GM10248 (cell line): Measurements from ENCODE around the gene ASL.
"Not testable (repeated sequence)": the region's sequence is repeated elsewhere in the genome, so short reads cannot be mapped to it uniquely, and the experiment has no call there.

Experiments used
- CTCF ChIA-PET: fragments of 300-600 bp; sonication (Branson Sonifier 250); formaldehyde crosslinking; extraction: SDS; loops from one replicate; lab custom pipeline; 2021; ENCODE audit warnings: antibody characterized with exemption; lab: Yijun Ruan, JAX
- POLR2A ChIA-PET: fragments of 350-650 bp; sonication (Branson Sonifier 250); formaldehyde crosslinking; extraction: SDS; loops from one replicate; lab custom pipeline; 2020; ENCODE audit warnings: antibody characterized with exemption; lab: Yijun Ruan, JAX
- DNase-seq: peaks from one replicate; pipeline ENCODE4 v3.0.0; 2012; ENCODE audit errors: extremely low spot score
- TF ChIP-seq, protein P1 (sequence below): IDR thresholded peaks from 2 replicates; pipeline ENCODE4 v1.5.1; 2012; ENCODE audit warnings: mild to moderate bottlenecking, low read depth; ENCODE audit errors: extremely low read depth, missing control alignments, control extremely low read depth

ASL gene

GRCh38 chr7:66075590-66076461 is at the start of gene ASL:
ASL (plus strand) TSS chr7:66075819; CDS start chr7:66076082, 263 bp downstream.
- TF ChIP-seq, protein P1, sequence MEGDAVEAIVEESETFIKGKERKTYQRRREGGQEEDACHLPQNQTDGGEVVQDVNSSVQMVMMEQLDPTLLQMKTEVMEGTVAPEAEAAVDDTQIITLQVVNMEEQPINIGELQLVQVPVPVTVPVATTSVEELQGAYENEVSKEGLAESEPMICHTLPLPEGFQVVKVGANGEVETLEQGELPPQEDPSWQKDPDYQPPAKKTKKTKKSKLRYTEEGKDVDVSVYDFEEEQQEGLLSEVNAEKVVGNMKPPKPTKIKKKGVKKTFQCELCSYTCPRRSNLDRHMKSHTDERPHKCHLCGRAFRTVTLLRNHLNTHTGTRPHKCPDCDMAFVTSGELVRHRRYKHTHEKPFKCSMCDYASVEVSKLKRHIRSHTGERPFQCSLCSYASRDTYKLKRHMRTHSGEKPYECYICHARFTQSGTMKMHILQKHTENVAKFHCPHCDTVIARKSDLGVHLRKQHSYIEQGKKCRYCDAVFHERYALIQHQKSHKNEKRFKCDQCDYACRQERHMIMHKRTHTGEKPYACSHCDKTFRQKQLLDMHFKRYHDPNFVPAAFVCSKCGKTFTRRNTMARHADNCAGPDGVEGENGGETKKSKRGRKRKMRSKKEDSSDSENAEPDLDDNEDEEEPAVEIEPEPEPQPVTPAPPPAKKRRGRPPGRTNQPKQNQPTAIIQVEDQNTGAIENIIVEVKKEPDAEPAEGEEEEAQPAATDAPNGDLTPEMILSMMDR: no peak
- ChIA-PET CTCF (interaction anchor here (0.6 to 1.8 kb wide), 5 partner anchors 8 to 829 kb away, joined by 3 to 5 read pairs (median 3); partner anchors contain the start of gene TPST1), POLR2A (interaction anchor here (0.6 to 1.0 kb wide), 6 partner anchors 12 to 499 kb away, joined by 3 to 5 read pairs (median 4); no protein-coding TSS in a partner anchor)
- peak; percentile 100 for DNase-seq

DNA sequence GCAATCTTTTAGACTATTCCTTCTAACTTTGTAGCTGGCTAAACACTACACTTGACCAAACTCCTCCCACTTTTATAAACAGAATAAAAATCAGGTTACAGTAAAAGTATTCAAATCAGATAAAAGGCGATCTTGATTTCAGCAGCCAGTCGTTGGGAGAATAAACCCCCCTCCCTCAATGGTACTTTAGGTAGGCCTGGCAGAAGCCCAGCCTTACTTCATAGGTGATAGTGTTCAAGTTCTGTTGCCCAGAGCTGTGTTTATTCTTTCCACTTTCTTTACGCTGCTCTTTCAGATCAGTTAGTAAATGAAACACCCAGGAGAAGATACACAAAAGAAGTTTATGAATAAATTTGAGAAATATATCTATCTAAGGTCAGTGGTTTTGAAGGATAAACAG is 47.3 kb upstream of the ASL start:
- POLR2A ChIA-PET, DNase-seq, CTCF ChIA-PET: not testable (repeated sequence)

DNA sequence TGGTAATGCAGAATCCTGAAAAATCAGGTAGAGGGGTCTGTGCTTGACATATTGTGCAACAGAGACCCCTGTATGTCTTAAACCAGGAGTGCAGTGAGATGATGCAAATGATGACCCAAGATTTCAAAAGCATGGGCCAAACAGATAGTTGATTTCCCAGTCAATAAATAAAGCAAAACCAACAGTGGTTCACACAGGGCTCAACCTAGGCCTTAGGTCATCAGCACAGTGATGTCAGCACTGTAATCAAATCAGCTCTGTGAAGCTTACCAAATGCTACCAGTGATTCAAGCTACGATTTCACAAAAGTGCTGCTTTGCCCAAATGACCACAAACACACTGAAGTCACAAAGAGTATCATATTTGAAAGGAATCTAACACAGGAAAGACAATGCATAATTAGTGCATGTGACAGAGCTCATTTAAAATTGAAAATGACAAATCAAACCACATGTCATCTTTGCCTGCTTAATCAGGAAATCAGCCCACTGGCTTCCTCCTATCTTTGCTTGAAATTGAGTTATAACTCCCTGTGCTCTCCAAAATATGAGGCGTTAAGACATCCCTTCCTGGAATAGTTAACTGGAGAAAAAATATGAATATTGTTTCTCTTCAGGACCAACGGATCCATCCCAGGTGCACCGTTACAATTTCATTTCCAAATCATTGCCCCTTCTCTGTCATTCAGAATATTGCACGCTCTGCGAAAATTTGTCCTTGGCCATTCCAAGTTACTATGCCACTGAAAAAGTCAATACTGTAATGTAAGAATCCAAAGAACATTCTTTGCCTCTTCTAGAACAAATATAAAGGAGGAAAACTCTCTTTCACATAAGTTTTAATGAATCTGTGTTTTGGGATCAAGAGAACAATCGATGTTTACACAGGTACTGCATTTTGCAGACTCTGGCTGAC is 41.9 kb upstream of the ASL start:
- no peak for DNase-seq
- ChIA-PET CTCF (no interaction called here), POLR2A (no interaction called here)
- TF ChIP-seq, protein P1: no peak

DNA sequence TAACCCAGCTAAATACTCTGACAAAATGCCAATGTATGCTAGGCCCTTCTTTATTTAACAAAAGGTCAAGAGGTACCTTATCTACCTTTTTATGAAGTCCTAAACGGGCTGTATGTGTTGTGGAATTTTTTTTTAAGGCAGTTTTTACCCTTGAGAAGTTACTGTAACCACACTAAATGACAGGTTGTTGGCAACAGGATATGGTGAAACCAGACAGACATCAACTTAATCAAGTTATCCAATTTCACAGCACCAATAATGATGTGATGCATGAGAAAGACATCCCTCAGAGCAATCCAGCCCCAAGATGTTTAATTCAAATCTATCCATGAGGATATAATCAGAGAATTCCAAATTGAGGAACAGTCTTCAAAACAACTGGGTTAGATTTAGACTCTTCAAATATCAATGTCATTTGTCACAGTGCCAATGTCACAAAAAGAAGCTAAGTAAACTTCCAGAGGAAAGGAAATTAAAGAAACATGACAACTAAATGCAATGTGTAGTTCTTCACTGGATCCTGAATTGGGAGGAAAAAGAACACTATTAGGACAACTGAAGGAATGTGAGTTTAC is 41.1 kb upstream of the ASL start:
- CTCF ChIA-PET, DNase-seq: not testable (repeated sequence)
- POLR2A ChIA-PET: interaction anchor here (0.7 kb wide), 1 partner anchor 315 kb away, joined by 5 read pairs; no protein-coding TSS in a partner anchor

- TF ChIP-seq, protein P1: no peak
- DNase-seq: no peak
- ChIA-PET POLR2A (no interaction called here), CTCF (no interaction called here)
These were observed 39.2 kb upstream of the ASL start for GRCh38 chr7:66036382-66036781.

GRCh38 chr7:66036788-66037187 is 38.8 kb upstream of the ASL start:
- CTCF ChIA-PET: no interaction called here
- POLR2A ChIA-PET: no interaction called here
- TF ChIP-seq, protein P1: no peak

DNA sequence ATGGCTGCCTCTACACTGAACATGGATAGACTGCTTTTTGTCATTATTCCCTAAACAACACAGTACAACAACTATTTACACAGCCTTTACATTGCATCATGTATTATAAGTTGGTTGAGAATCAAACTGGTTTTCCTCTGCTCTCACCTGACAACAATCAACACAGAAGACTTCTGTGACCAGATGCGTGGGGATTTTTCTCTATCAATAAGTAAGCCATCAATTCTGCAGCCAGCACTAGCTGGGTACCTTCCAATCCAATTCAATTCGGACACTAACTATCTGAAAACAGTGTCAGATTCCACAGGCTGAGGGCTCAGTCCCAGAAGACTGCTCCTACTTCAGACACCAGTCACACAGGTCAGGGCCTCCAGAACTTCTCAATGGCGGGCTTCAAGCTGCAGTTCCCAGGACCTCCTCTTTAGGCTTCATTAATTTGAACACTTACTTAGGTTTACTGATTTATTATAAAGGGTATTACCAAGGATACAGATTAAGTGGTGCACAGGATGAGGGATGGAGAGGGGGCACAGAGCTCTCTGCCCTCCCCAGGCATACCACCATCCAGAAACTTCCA is 36.4 kb upstream of the ASL start:
- CTCF ChIA-PET: interaction anchor here (1.3 to 1.8 kb wide), 2 partner anchors 9 to 14 kb away, joined by 3 to 6 read pairs; no protein-coding TSS in a partner anchor
- DNase-seq: no peak
- POLR2A ChIA-PET: no interaction called here
- TF ChIP-seq, protein P1: no peak

More at GRCh38 chr7:66036788-66037187, 38.8 kb upstream of the ASL start:
- no peak for DNase-seq
